Measurements from ENCODE around the gene NME4. TPM values are rescaled to one million over a fixed set of nuclear protein-coding genes. Genes with fewer than 3 reads are reported as not detected.
"Not testable (repeated sequence)": the region's sequence is repeated elsewhere in the genome, so short reads cannot be mapped to it uniquely, and the experiment has no call there.

Gene NME4
- total and polyA plus RNA-seq, 2 donors, result 34.4 to 57.1 TPM

DNA sequence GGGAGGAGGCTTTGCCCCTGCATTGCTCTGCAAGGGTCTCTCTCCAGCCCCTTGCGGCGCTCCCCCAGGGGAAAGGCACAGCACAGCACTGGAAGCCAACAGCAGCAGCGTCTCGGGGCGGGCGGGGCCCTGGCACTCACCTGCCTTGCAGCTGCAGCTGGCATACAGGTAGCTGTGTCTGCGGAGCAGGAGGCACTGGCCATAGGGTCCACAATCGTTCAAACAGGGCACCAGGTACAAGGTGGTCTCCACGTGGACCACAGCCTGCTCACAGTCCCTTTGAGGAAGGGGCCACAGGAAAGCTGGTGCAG lies 22.4 kb upstream of the NME4 start:
- no peak for DNase-seq (ENCODE audit: low read depth in 6 of 9, low spot score in 9 of 9)
- no peaks in the 10 kb centered on the region for H3K9me3 ChIP-seq (ENCODE audit: control insufficient read depth in 2 of 2, insufficient read depth in 1 of 2, low read length in 1 of 2)
- H3K36me3 ChIP-seq (ENCODE audit: control insufficient read depth in 2 of 2, insufficient read depth in 2 of 2, low read length in 1 of 2), result peaks cover 49 to 60% of the 10 kb centered on the region in 2 donors
- H3K27ac ChIP-seq (ENCODE audit: low read depth in 1 of 2, low read length in 1 of 2), result no peak overlapping the region
- no peak overlapping the region for H3K4me3 ChIP-seq (ENCODE audit: low read length in 2 of 2)
- no peaks in the 10 kb centered on the region for H3K27me3 ChIP-seq (ENCODE audit: control insufficient read depth in 2 of 2, insufficient read depth in 1 of 2, low read length in 1 of 2)
- peaks cover 3 to 20% of the 10 kb centered on the region in 2 donors for H3K4me1 ChIP-seq (ENCODE audit: control insufficient read depth in 2 of 2, insufficient read depth in 2 of 2, low read length in 2 of 2)
- WGBS, result 97% methylated on average over 9 of the region's 9 CpGs

DNA sequence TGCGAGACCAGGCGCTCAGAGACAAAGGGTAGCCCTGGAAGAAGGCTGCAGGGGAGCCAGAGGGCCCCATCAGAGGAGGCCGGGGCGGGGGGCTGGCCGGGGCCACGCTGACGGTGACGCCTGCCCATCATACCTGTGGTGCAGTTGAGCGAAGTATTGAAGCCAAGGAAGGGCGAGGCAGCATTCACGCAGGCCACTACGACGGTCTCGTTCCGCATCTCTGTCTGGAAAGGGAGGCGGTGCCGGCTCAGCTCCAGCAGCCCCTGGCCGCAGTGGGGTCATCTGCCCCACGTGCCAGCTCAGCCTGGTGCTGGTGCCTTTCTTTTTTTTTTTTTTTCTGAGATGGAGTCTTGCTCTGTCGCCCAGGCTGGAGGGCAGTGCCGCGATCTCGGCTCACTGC lies 21.8 kb upstream of the NME4 start:
- H3K27me3 ChIP-seq (ENCODE audit: control insufficient read depth in 2 of 2, insufficient read depth in 1 of 2, low read length in 1 of 2), result no peaks in the 10 kb centered on the region
- H3K9me3 ChIP-seq (ENCODE audit: control insufficient read depth in 2 of 2, insufficient read depth in 1 of 2, low read length in 1 of 2), result no peaks in the 10 kb centered on the region
- WGBS, result 94% methylated on average over 23 of the region's 23 CpGs
- no peak for DNase-seq (ENCODE audit: low read depth in 6 of 9, low spot score in 9 of 9)
- peaks cover 8 to 15% of the 10 kb centered on the region in 2 donors for H3K4me1 ChIP-seq (ENCODE audit: control insufficient read depth in 2 of 2, insufficient read depth in 2 of 2, low read length in 2 of 2)
- peaks cover 49 to 59% of the 10 kb centered on the region in 2 donors for H3K36me3 ChIP-seq (ENCODE audit: control insufficient read depth in 2 of 2, insufficient read depth in 2 of 2, low read length in 1 of 2)
- no peak overlapping the region for H3K27ac ChIP-seq (ENCODE audit: low read depth in 1 of 2, low read length in 1 of 2)
- no peak overlapping the region for H3K4me3 ChIP-seq (ENCODE audit: low read length in 2 of 2)

DNA sequence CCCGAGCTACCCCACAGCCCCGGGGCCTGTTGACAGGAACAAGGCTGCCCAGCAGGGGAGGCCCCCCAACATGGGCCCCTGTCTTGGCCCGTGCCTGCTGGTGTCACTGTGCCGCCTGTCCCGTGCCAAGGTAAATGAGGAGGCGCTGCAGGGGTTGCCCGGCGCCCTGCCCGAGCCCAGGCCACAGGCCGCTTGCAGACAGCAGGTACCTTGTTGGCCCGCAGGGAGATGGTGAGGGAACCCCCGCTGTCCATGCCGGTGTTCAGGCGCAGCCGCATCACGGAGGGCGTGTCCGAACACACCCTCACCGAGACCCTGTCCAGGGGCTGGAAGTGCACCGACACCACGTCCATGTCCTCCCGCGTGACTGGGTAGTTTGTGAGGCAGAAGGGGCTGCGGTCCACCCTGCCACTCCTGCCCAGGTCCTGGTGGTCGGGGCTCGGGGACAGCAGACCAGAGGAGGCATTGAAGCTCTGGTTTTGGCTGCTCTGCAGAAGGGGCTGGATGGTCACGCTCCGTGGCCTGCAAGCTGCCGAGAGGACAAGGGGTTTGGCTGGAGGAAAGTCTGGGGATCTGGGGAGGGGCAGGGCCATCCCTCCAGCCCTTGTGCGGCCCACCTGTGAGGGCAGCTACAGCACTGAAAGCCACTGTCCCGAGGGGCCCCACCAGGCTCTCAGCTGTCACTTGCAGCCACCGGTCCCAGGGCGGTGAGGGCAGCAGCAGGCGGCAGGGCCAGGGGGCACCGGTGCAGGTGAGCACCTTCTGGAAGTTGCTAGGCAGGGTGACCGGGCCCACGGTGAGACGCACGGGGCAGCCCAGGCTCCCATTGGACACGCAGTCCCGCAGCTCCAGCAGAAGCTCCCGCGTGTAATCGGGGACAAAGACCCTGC lies 20.8 kb upstream of the NME4 start:
- no peak for DNase-seq (ENCODE audit: low read depth in 6 of 9, low spot score in 9 of 9)
- WGBS, result 96% methylated on average over 44 of the region's 44 CpGs

DNA sequence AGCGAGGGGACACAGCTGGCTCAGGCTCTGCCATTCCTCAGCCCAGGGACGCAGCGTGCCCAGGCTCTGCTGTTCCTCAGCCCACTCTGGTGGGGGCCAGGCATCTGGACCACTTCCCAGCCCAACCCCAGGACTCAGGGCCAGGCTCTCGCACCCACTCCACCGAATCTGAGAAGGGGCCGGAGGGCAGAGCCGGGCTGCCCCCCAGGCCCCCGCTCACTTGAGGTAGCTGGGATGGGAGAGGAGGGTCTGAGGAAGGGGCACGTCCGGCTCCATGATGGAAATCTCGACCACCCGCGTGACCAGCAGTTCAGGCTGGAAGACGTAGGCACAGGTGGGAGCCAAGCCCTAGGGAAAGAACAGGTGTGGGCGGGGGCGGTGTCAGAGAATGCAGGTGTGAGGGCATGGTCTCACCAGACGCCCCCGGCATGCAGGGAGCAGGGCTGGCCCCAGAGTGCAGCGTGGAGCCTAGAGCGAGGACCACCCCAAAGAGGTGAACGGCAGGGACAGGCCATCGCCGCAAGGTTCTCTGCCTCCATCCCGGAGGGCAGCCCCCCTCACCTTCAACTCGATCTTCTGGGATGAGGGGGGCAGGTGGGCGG lies 20.1 kb upstream of the NME4 start:
- Histone ChIP-seq H3K4me3 (ENCODE audit: low read length in 2 of 2) (no peak overlapping the region), H3K9me3 (ENCODE audit: control insufficient read depth in 2 of 2, insufficient read depth in 1 of 2, low read length in 1 of 2) (no peaks in the 10 kb centered on the region), H3K27ac (ENCODE audit: low read depth in 1 of 2, low read length in 1 of 2) (no peak overlapping the region), H3K36me3 (ENCODE audit: control insufficient read depth in 2 of 2, insufficient read depth in 2 of 2, low read length in 1 of 2) (peaks cover 46 to 53% of the 10 kb centered on the region in 2 donors), H3K27me3 (ENCODE audit: control insufficient read depth in 2 of 2, insufficient read depth in 1 of 2, low read length in 1 of 2) (peaks cover 0 to 7% of the 10 kb centered on the region in 2 donors), H3K4me1 (ENCODE audit: control insufficient read depth in 2 of 2, insufficient read depth in 2 of 2, low read length in 2 of 2) (peaks cover 9 to 11% of the 10 kb centered on the region in 2 donors)
- DNase-seq (ENCODE audit: low read depth in 6 of 9, low spot score in 9 of 9), result no peak
- WGBS, result 96% methylated on average over 26 of the region's 26 CpGs

More for the DNA sequence above, 20.8 kb upstream of the NME4 start:
- Histone ChIP-seq H3K9me3 (ENCODE audit: control insufficient read depth in 2 of 2, insufficient read depth in 1 of 2, low read length in 1 of 2) (no peaks in the 10 kb centered on the region), H3K27ac (ENCODE audit: low read depth in 1 of 2, low read length in 1 of 2) (no peak overlapping the region), H3K4me3 (ENCODE audit: low read length in 2 of 2) (no peak overlapping the region), H3K4me1 (ENCODE audit: control insufficient read depth in 2 of 2, insufficient read depth in 2 of 2, low read length in 2 of 2) (peaks cover 9 to 17% of the 10 kb centered on the region in 2 donors), H3K27me3 (ENCODE audit: control insufficient read depth in 2 of 2, insufficient read depth in 1 of 2, low read length in 1 of 2) (peaks cover 0 to 5% of the 10 kb centered on the region in 2 donors), H3K36me3 (ENCODE audit: control insufficient read depth in 2 of 2, insufficient read depth in 2 of 2, low read length in 1 of 2) (peaks cover 49 to 59% of the 10 kb centered on the region in 2 donors)

DNA sequence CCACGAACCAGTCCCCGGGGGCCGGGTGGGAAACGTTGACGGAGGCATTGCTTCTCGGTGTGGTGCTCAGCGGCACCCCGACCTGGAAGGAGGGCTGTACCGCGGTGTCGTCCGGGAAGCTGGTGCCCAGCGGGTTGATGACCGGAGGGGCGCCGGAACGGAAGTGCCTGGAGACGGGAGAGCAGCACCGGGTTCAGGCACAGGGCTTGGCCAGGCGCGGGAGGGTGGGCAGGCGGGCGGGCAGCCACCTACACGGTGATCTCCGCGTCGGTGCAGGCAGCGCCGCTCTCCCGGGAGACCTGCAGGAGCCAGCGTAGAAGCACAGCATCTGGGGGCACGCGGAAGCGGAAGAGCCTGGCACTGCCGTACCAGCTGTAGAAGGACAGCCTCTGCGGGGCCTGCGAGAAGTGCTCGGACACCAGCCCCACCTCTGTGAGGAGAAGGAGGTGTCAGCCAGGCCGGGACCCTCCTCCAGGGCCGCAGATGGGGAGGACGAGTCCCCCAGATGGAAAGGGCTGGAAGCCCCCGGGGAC lies 19.5 kb upstream of the NME4 start:
- Histone ChIP-seq H3K4me3 (ENCODE audit: low read length in 2 of 2) (no peak overlapping the region), H3K27ac (ENCODE audit: low read depth in 1 of 2, low read length in 1 of 2) (no peak overlapping the region), H3K9me3 (ENCODE audit: control insufficient read depth in 2 of 2, insufficient read depth in 1 of 2, low read length in 1 of 2) (no peaks in the 10 kb centered on the region), H3K36me3 (ENCODE audit: control insufficient read depth in 2 of 2, insufficient read depth in 2 of 2, low read length in 1 of 2) (peaks cover 41 to 47% of the 10 kb centered on the region in 2 donors), H3K27me3 (ENCODE audit: control insufficient read depth in 2 of 2, insufficient read depth in 1 of 2, low read length in 1 of 2) (peaks cover 0 to 10% of the 10 kb centered on the region in 2 donors), H3K4me1 (ENCODE audit: control insufficient read depth in 2 of 2, insufficient read depth in 2 of 2, low read length in 2 of 2) (peaks cover 9 to 13% of the 10 kb centered on the region in 2 donors)
- 94% methylated on average over 42 of the region's 42 CpGs for WGBS
- no peak for DNase-seq (ENCODE audit: low read depth in 6 of 9, low spot score in 9 of 9)

DNA sequence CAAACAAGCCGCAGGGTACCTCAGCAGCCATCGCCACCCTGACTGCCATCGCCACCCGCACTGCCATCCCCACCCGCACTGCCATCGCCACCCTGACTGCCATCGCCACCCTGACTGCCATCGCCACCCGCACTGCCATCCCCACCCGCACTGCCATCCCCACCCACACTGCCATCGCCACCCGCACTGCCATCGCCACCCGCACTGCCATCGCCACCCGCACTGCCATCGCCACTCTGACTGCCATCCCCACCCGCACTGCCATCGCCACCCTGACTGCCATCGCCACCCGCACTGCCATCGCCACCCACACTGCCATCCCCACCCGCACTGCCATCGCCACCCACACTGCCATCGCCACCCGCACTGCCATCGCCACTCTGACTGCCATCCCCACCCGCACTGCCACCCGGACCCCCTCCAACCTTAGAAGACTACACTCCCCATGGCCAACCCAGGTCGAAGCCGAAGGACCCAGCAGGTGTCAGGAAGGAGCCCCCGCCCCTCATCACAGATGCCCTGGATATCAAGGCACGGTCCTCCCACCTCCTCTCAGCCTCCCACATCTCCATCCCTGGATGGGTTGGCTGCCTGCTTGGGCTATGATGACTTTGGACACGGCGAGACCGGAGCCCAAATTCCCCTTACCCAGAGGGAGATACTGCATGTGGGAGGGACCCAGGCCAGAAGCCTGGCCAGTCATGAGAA lies 18.7 kb upstream of the NME4 start:
- H3K36me3 ChIP-seq (ENCODE audit: control insufficient read depth in 2 of 2, insufficient read depth in 2 of 2, low read length in 1 of 2), result peaks cover 36 to 40% of the 10 kb centered on the region in 2 donors
- DNase-seq (ENCODE audit: low read depth in 6 of 9, low spot score in 9 of 9); H3K9me3 ChIP-seq (ENCODE audit: control insufficient read depth in 2 of 2, insufficient read depth in 1 of 2, low read length in 1 of 2); H3K27ac ChIP-seq (ENCODE audit: low read depth in 1 of 2, low read length in 1 of 2); H3K4me3 ChIP-seq (ENCODE audit: low read length in 2 of 2): not testable (repeated sequence)
- H3K4me1 ChIP-seq (ENCODE audit: control insufficient read depth in 2 of 2, insufficient read depth in 2 of 2, low read length in 2 of 2), result peaks cover 11 to 21% of the 10 kb centered on the region in 2 donors
- peaks cover 0 to 18% of the 10 kb centered on the region in 2 donors for H3K27me3 ChIP-seq (ENCODE audit: control insufficient read depth in 2 of 2, insufficient read depth in 1 of 2, low read length in 1 of 2)
- 94% methylated on average over 36 of the region's 36 CpGs for WGBS

DNA sequence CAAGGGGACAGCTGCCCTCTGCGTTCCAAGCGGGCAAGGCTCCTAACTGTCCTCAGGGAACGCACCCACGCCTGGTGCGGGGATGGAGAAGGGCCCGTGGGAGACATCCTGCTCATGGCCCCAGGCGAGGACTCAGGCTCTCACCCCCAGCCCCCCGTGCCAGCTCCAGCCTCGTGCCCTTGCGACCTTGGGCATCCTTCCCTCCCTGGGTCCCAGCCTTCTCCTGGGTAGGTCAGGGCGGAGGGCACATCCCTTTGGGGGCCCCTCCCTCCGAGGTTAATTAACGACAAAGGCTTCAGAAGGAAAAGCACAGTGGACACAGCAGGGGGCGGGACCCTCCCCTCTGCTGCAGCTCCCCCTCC lies 18.2 kb upstream of the NME4 start:
- Histone ChIP-seq H3K36me3 (ENCODE audit: control insufficient read depth in 2 of 2, insufficient read depth in 2 of 2, low read length in 1 of 2) (peaks cover 31 to 34% of the 10 kb centered on the region in 2 donors), H3K4me1 (ENCODE audit: control insufficient read depth in 2 of 2, insufficient read depth in 2 of 2, low read length in 2 of 2) (peaks cover 17 to 26% of the 10 kb centered on the region in 2 donors), H3K27me3 (ENCODE audit: control insufficient read depth in 2 of 2, insufficient read depth in 1 of 2, low read length in 1 of 2) (peaks cover 0 to 23% of the 10 kb centered on the region in 2 donors), H3K4me3 (ENCODE audit: low read length in 2 of 2) (no peak overlapping the region), H3K27ac (ENCODE audit: low read depth in 1 of 2, low read length in 1 of 2) (no peak overlapping the region), H3K9me3 (ENCODE audit: control insufficient read depth in 2 of 2, insufficient read depth in 1 of 2, low read length in 1 of 2) (no peaks in the 10 kb centered on the region)
- WGBS, result 91% methylated on average over 14 of the region's 14 CpGs
- DNase-seq (ENCODE audit: low read depth in 6 of 9, low spot score in 9 of 9), result no peak

DNA sequence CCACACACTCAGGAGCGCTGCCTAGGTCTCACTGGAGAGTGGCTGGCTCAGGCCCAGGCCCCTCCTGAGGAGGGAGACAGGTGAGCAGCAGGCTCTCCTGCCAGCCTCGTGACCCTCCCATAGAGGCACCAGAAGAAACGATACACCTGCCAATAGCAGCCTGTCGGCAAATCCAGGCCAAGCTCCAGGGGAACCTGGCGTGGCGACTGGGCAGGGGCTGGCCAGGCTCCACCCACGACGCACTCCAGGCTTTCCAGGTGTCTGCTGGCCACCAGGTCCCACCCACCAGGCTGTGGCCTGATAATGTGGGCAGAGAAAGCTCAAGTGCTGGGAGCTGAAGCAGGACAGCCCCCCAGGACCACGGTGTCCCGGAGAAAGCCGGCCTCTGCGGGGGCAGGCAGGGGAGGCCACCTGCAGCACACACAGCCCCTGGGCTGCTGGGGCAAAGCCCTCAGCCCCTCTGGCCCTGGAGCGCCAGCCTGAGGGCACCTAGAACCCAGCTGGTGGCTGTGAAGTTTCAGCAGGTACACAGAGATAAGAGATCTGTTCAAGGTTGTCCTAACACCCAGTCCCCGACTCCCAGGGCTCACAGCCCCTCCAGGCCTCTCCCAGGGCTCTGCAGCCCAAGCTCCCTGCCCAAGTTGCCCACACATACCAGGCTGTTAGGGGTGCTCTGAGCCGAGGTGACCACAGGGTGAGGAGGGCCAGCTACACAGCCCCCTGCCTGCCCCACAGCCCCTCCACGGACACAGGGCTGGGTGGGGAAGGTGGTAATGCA lies 17.6 kb upstream of the NME4 start:
- H3K4me1 ChIP-seq (ENCODE audit: control insufficient read depth in 2 of 2, insufficient read depth in 2 of 2, low read length in 2 of 2), result peaks cover 17 to 32% of the 10 kb centered on the region in 2 donors
- no peaks in the 10 kb centered on the region for H3K9me3 ChIP-seq (ENCODE audit: control insufficient read depth in 2 of 2, insufficient read depth in 1 of 2, low read length in 1 of 2)
- H3K4me3 ChIP-seq (ENCODE audit: low read length in 2 of 2), result no peak overlapping the region
- H3K36me3 ChIP-seq (ENCODE audit: control insufficient read depth in 2 of 2, insufficient read depth in 2 of 2, low read length in 1 of 2), result peaks cover 28 to 29% of the 10 kb centered on the region in 2 donors
- H3K27me3 ChIP-seq (ENCODE audit: control insufficient read depth in 2 of 2, insufficient read depth in 1 of 2, low read length in 1 of 2), result peaks cover 0 to 27% of the 10 kb centered on the region in 2 donors
- WGBS, result 93% methylated on average over 16 of the region's 16 CpGs
- no peak overlapping the region for H3K27ac ChIP-seq (ENCODE audit: low read depth in 1 of 2, low read length in 1 of 2)
- DNase-seq (ENCODE audit: low read depth in 6 of 9, low spot score in 9 of 9), result no peak

Data from thymus (tissue), 11 donors.